Thoracic aorta (tissue), 2 donors: ENCODE measurements around the gene SCRG1. TPM values are rescaled to one million over a fixed set of nuclear protein-coding genes. Genes with fewer than 3 reads are reported as not detected.

Source experiments
- ATAC-seq: fragments of 150-250 bp; one replicate; pipeline ENCODE4 v1.8.0; 2017; ENCODE audit warnings: low read depth; ENCODE audit not compliant: insufficient number of reproducible peaks, low FRiP score
- DNase-seq: peaks from one replicate; pipeline ENCODE4 v3.0.0-alpha.2; 2020; ENCODE audit warnings: low spot score
- H3K27ac ChIP-seq, 2 donors: fragments of 200-600 bp; sonication (generic); 1 replicate in 1 of 2; 2 replicates in 1 of 2; pipeline ENCODE4 v1.5.1; 2016; ENCODE audit warnings: mild to moderate bottlenecking in 2 of 2, moderate library complexity in 2 of 2
- H3K27me3 ChIP-seq: fragments of 200-600 bp; sonication (generic); replicated peaks from 2 replicates; pipeline ENCODE4 v1.6.0; 2016; ENCODE audit warnings: mild to moderate bottlenecking; ENCODE audit not compliant: insufficient read depth
- H3K36me3 ChIP-seq: fragments of 200-600 bp; sonication (generic); one replicate; pipeline ENCODE4 v1.5.1; 2016
- H3K4me1 ChIP-seq, 2 donors: fragments of 200-600 bp; sonication (generic); 1 replicate in 1 of 2; 2 replicates in 1 of 2; pipeline versions ENCODE4 v1.5.1 to v1.6.0; 2016; ENCODE audit warnings: low read depth in 2 of 2, mild to moderate bottlenecking in 1 of 2; ENCODE audit not compliant: control insufficient read depth in 1 of 2
- H3K4me3 ChIP-seq: fragments of 200-600 bp; sonication (generic); 2 replicates; pipeline ENCODE4 v1.5.1; 2016; ENCODE audit warnings: mild to moderate bottlenecking
- H3K9me3 ChIP-seq: fragments of 200-600 bp; sonication (generic); 2 replicates; pipeline ENCODE4 v1.5.1; 2016
- total RNA-seq, 2 donors: library from RNA; depleted of rRNA; stranded (reverse); fragments of >200 nt; gene quantifications; one replicate each; pipeline versions ENCODE4 v1.1.0 to v1.2.3, GENCODE V29; 2016
- TF ChIP-seq, protein P1 (sequence below): fragments of 200-600 bp; sonication (generic); IDR thresholded peaks from one replicate; pipeline ENCODE4 v1.5.1; 2019; ENCODE audit warnings: antibody characterized with exemption

The SCRG1 gene
- total RNA-seq, 2 donors from 2014 or later, result 6.9 to 9.7 TPM

DNA sequence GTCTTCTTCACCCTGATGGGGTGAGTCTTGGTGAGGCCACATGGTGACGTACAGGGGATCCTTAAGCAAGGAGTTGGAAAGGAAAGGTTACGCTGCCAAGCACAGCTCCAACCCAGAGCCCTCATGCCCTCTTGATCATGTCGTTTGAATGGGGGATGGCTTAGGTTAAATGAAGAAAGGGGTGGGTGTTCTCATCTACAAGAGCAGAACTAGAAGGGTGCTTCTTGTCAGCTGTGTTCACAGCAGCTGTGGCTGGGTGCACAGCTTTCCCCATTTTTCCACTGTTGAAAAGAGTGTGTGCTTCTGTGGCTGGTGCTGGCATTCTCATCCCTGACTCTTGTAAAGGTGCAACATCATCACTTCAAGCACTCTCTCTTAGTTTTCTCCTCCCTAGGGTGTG is 15.5 kb upstream of the SCRG1 start:
- Histone ChIP-seq H3K27ac (peak overlapping the region in 1 of 2 donors; percentile 9), H3K4me1 (peaks cover 0 to 15% of the 10 kb centered on the region in 2 donors), H3K27me3 (no peaks in the 10 kb centered on the region), H3K4me3 (no peak overlapping the region), H3K9me3 (no peaks in the 10 kb centered on the region), H3K36me3 (no peaks in the 10 kb centered on the region)
- DNase-seq, result no peak
- ATAC-seq, result no peak
- TF ChIP-seq, protein P1, sequence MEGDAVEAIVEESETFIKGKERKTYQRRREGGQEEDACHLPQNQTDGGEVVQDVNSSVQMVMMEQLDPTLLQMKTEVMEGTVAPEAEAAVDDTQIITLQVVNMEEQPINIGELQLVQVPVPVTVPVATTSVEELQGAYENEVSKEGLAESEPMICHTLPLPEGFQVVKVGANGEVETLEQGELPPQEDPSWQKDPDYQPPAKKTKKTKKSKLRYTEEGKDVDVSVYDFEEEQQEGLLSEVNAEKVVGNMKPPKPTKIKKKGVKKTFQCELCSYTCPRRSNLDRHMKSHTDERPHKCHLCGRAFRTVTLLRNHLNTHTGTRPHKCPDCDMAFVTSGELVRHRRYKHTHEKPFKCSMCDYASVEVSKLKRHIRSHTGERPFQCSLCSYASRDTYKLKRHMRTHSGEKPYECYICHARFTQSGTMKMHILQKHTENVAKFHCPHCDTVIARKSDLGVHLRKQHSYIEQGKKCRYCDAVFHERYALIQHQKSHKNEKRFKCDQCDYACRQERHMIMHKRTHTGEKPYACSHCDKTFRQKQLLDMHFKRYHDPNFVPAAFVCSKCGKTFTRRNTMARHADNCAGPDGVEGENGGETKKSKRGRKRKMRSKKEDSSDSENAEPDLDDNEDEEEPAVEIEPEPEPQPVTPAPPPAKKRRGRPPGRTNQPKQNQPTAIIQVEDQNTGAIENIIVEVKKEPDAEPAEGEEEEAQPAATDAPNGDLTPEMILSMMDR, result no peak

DNA sequence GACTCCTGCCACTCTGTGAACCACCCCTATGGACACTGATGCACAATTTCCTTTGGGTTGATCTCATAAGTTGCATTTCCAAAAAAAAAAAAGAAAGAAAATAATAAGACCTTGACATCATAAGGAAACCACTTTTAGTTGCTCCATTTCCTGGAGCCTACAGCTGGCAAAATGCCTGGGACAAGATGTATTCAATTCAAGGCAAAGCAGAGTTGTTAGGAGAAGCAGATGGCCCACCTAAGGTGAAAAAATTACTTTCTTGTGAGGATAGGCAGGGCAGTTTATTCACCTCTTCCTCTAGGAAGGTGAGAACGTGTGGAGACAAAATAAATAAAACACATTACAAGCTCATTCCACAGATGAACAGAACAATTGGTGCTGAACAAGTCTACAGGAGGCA is 14.1 kb upstream of the SCRG1 start:
- Histone ChIP-seq H3K4me1 (peaks cover 0 to 15% of the 10 kb centered on the region in 2 donors), H3K27me3 (no peaks in the 10 kb centered on the region), H3K4me3 (no peak overlapping the region), H3K27ac (peak overlapping the region in 1 of 2 donors; percentile 11), H3K9me3 (no peaks in the 10 kb centered on the region), H3K36me3 (no peaks in the 10 kb centered on the region)
- TF ChIP-seq, protein P1, result no peak
- no peak for ATAC-seq
- no peak for DNase-seq

DNA sequence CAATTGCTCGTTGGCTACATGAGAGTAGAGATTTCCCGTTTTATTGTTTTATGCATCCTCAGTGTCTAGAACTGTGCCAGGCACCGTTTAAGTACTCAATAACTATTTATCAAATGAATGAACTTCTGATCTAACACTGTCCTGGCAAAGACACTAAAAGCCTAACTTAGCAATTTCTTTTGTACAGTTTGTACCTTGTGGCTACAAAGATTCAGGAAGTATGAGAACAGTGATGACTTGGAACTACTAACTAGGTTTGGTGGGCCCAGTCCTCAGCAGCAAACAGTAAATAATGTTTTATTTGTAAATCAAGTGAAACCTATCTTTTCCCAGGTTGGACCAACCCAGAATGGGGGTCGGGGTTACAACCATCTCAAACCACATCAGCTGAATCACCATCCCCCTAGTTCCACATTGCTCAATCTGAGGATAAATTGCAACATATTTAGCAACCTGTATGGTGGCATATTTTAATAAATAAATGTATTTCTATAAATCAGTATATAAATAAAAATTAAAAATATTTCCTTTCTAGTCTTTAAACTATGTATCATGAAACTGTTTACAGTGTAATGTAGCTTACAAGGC is 12.3 kb upstream of the SCRG1 start:
- Histone ChIP-seq H3K4me3 (no peak overlapping the region), H3K27ac (no peak overlapping the region), H3K4me1 (peaks cover 0 to 15% of the 10 kb centered on the region in 2 donors), H3K9me3 (no peaks in the 10 kb centered on the region), H3K36me3 (no peaks in the 10 kb centered on the region), H3K27me3 (no peaks in the 10 kb centered on the region)
- TF ChIP-seq, protein P1, result no peak
- DNase-seq (no peak), ATAC-seq (no peak)

DNA sequence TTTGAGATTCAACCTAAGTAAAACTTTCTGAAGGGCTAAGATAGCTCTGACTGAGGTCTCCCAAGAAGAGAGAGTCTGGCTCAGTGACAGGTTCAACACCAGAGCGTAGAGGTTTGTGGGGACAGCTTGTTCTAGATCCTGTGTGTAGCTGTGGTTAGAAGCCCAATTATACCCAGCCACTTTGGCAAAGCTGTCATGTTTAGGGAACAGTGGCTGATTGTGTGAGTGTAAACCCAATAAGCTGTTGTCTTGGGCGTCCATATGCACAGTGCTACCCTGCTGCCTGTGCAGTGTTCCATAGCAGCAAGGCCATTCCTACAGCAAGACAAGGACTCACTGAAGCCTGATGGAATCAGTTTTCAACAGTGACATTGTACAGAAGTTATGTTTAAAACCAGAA is 11.2 kb upstream of the SCRG1 start:
- no peaks in the 10 kb centered on the region for H3K9me3 ChIP-seq
- TF ChIP-seq, protein P1, result no peak
- no peak for ATAC-seq
- H3K4me1 ChIP-seq, result peaks cover 0 to 15% of the 10 kb centered on the region in 2 donors
- peak overlapping the region in 1 of 2 donors; percentile 32 for H3K27ac ChIP-seq
- DNase-seq, result no peak
- H3K27me3 ChIP-seq, result no peaks in the 10 kb centered on the region
- no peak overlapping the region for H3K4me3 ChIP-seq
- no peaks in the 10 kb centered on the region for H3K36me3 ChIP-seq

DNA sequence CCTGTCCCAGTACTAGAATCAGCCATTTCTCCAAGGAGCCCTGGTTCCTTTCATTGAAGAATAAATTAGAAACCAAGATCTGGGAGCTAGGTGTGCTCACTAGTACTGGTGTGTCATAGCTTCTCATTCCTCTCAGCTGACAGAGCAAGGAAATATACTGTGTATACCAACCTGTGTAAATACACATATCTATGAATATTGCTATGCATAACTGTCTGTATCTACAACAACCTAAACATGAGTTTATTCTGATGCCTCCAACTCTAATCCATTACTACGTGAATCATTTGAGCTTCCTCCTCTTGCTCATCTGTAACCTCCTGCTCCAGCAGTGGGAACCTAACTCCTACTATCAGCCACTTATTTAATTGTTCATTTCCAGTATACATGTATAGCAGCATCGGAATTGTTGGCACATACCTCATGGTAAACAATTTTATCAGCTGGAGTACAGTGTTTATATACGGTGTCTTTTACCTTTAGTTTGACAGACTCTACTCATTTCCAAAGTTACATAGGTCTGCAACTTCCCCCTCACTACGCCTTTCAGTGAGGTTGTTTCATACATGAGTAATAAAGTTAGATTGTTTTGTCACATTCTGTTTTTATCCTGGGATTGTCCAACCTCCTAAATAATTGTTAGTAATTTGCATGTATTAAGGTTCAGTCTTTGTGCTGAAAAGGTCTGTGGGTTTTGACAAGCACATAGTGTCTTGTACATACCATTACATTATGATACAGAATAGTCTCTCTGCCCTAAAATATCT is 7.1 kb upstream of the SCRG1 start:
- ATAC-seq (no peak), DNase-seq (no peak)
- no peaks in the 10 kb centered on the region for H3K9me3 ChIP-seq
- TF ChIP-seq, protein P1, result no peak
- H3K27ac ChIP-seq, result no peak overlapping the region
- peaks cover 0 to 34% of the 10 kb centered on the region in 2 donors for H3K4me1 ChIP-seq
- no peaks in the 10 kb centered on the region for H3K36me3 ChIP-seq
- no peak overlapping the region for H3K4me3 ChIP-seq
- H3K27me3 ChIP-seq, result no peaks in the 10 kb centered on the region
